Suppressor macrophage (primary cell): ENCODE results near the gene CCDC92B.

Experiments used
- DNase-seq, 4 experiments: peaks; one replicate each; pipeline ENCODE4 v3.0.0-alpha.2; 2020 to 2022

Gene CCDC92B

DNA sequence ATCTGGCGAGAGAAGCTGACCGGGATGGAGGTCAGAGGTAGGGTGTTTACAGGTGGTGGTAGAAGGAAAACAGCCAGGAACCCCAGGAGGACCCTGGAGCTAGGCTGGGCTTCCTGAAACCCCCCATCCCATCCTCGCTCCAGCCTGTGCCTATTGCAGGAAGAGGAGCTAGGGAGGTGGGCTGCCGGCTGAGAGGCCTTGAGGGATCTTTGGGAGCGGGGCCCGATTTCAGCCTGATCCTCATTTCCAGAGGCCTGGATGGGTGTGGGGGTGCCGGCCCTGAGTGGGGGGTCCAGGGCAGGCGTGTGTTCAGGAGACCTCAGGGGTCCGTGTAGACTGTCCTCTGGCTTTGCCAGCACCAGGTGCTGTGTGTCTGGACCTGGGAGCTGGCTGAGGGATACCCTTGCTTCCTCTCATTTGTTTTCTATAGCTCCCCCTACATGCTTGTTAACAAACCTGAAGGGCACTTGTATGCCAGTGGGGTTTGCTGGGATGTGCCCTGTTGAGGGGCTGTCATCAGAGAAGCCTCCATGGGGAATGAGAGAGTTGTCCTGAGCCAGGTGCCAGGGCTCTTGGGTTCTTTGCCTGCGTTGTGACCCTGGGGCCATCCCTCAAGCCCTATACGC is 27.9 kb upstream of the CCDC92B start:
- no peak for DNase-seq

GRCh38 chr17:2776589-2777241 is 27.3 kb upstream of the CCDC92B start:
- peak in 1 of 4 experiments; percentile 44 for DNase-seq

GRCh38 chr17:2775206-2775605 is 25.8 kb upstream of the CCDC92B start:
- peak; percentile 59 to 77 (median 76) for DNase-seq

DNA sequence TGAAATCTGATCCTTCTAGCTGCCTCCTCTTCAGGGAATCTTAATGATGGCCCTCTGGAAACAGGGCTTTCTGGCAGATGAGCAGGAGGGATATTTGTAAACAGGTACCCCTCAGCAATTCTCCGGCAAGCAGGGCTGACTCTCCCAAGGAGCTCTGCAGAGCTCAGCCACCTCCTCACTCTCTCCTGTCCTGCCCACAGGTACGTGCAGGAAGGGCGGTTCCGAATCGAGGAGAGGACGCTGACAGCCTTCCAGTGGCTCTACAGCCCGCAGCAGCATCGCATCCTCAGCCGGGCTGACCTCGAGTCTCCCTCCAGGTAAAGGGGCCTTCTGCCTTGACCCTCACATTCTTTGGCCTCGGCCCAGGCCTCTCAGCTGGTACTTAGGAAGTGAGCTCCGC is 20.7 kb upstream of the CCDC92B start:
- DNase-seq = no peak

- DNase-seq = no peak
Measured at GRCh38 chr17:2758870-2759269, 9.4 kb upstream of the CCDC92B start.

- no peak for DNase-seq
Measured at GRCh38 chr17:2755891-2756724, 6.7 kb upstream of the CCDC92B start.

GRCh38 chr17:2751491-2751890 is 2.0 kb upstream of the CCDC92B start:
- DNase-seq = no peak

- no peak for DNase-seq
Measured at GRCh38 chr17:2750721-2751120, 1.3 kb upstream of the CCDC92B start.

DNA sequence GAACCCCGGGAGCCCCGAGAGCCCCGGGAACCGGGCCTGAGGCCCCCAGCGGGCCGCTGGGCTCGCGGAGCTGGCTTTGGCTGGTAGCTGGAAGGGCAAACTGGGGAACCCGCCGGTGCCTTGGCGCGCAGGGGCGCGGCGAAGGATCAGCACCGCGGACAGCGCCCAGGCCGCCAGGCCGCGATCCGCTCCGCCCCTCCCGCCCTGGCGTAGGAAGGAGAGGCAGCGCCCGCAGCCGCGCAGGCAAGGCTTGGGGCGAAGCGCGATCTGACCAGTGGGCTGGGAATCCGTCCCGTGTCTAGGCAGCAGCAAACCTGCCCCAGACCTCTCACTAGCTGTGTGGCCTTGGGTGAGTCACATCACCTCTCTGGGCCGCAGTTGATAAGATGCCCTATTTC is 331 bp upstream of the CCDC92B start:
- peak; percentile 86 to 95 (median 93) for DNase-seq

- DNase-seq = no peak
Measured at GRCh38 chr17:2745317-2746037, 4.0 kb downstream of the CCDC92B start.

- no peak for DNase-seq
Measured at GRCh38 chr17:2737693-2738092, 11.8 kb downstream of the CCDC92B start.

- no peak for DNase-seq
Measured at GRCh38 chr17:2736956-2737355, 12.5 kb downstream of the CCDC92B start.

DNA sequence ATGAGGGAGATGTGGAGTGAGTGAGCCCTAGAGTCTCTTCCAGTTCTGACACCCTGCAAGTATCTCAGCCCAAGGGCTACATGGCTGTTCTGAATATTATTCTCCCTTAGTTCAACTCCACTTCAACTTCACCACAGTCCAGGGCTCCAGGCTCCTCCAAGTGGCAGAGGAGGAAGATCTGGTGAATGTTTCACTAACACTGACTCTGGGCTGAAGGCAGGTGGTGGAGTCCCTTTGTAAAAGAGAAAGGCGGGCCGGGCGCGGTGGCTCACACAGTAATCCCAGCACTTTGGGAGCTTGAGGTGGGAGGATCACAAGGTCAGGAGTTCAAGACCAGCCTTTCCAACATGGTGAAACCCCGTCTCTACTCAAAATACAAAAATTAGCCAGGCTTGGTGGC is 13.6 kb downstream of the CCDC92B start:
- no peak for DNase-seq

DNA sequence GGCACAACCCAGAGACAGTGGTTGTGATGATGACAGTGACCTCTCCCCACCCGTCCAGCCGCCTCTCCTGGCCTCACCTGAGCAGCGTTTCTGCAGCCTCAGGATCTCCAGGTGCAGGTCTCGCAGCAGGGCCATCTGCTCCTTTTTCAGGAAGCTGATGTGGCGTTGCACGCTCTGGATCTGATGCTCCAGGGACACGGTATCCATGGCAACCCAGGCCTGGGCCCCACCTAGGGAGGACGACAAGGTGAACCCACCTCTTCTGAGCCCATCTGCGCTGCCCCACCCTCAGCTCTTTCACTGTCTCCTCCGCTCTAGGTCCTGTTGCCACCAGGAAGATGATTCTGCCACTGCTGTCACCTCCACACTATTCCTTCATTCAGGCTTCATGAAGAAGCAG is 14.5 kb downstream of the CCDC92B start:
- no peak for DNase-seq

- DNase-seq = no peak
Measured at GRCh38 chr17:2731807-2732206, 17.6 kb downstream of the CCDC92B start.

DNA sequence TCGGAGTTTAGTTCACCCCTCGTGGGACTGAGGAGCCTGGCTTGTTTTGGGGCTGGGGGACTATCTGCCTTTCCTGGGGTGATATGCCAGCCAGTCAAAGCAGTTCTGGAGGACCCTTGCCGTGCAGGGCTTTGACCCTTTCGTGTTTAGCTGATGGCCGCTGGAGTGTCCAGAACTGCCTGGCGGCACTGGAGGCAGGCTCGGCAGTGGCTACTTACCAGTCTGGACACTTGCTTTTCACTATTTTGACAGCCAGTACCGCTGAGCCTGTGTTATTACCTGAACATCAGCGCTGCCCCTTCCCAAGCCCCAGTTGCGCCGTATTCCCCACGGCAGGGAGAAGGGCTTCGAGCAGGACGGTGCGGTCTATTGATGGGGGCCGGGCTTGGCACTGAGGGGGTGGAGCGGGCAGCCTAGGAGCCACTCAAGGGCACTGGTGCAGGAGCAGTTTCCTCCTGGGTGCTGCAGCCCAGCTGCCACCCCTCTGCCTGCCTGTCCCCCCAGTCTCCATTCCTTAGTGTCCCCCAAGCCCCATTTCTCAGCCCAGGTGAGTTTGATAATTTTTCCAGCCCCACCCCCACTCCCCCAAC is 18.6 kb downstream of the CCDC92B start:
- no peak for DNase-seq

- peak; percentile 48 to 86 (median 70) for DNase-seq
Measured at GRCh38 chr17:2724784-2725164, 24.7 kb downstream of the CCDC92B start.

GRCh38 chr17:2723997-2724783 is 25.3 kb downstream of the CCDC92B start:
- peak in 2 of 4 experiments; percentile 16 to 18 for DNase-seq

- DNase-seq = no peak
Measured at GRCh38 chr17:2723505-2723996, 25.9 kb downstream of the CCDC92B start.

- DNase-seq = no peak
Measured at GRCh38 chr17:2722611-2723010, 26.8 kb downstream of the CCDC92B start.

DNA sequence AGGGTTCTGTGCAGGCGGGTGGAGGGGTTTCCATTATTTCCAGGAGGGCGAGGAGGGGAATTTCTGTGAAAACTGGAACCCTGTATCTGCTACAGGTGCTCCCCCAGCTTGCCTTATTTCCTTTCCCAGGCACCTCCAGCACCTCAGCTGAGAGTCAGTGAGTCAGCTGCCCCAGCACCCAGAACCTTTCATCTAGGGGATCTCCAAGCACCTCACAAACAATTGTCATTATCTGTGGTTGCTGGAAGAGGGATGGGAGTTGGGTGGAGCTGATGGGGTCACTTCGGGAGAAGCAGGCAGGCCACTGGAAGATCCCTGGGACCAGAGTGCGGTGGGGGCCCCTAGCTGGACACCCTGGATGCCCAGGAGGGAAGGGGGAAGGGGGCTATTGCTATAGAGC is 27.8 kb downstream of the CCDC92B start:
- DNase-seq = no peak

- DNase-seq = no peak
Measured at GRCh38 chr17:2719861-2720260, 29.6 kb downstream of the CCDC92B start.
